GM19238 (cell line): ENCODE data around the gene KIF16B.
A peak's percentile ranks its signal among the peaks of the same experiment; 100 is the strongest.
"Not testable (repeated sequence)": the region's sequence is repeated elsewhere in the genome, so short reads cannot be mapped to it uniquely, and the experiment has no call there.

Source experiments
- DNase-seq: peaks from one replicate; pipeline ENCODE4 v3.0.0; 2011; ENCODE audit warnings: low spot score; ENCODE audit not compliant: insufficient read length

Gene KIF16B

GRCh38 chr20:16573001-16573965 is at the start of gene KIF16B:
KIF16B (minus strand) TSS chr20:16573448; CDS start chr20:16573275, 173 bp downstream.
- peak; percentile 56 for DNase-seq

- DNase-seq: no peak
Observed at GRCh38 chr20:16622501-16622900, 49.3 kb upstream of the KIF16B start.

- no peak for DNase-seq
Observed at GRCh38 chr20:16621435-16622141, 48.3 kb upstream of the KIF16B start.

GRCh38 chr20:16620961-16621360 is 47.7 kb upstream of the KIF16B start:
- no peak for DNase-seq

- no peak for DNase-seq
Observed at GRCh38 chr20:16619953-16620352, 46.7 kb upstream of the KIF16B start.

- DNase-seq: no peak
Observed at GRCh38 chr20:16617056-16617455, 43.8 kb upstream of the KIF16B start.

GRCh38 chr20:16616317-16616716 is 43.1 kb upstream of the KIF16B start:
- DNase-seq: no peak

GRCh38 chr20:16615199-16615598 is 42.0 kb upstream of the KIF16B start:
- DNase-seq: no peak

- DNase-seq: no peak
Observed at GRCh38 chr20:16613954-16614353, 40.7 kb upstream of the KIF16B start.

- DNase-seq: no peak
Observed at GRCh38 chr20:16612706-16613105, 39.5 kb upstream of the KIF16B start.

- no peak for DNase-seq
Observed at GRCh38 chr20:16611817-16612216, 38.6 kb upstream of the KIF16B start.

GRCh38 chr20:16609066-16609465 is 35.8 kb upstream of the KIF16B start:
- no peak for DNase-seq

- no peak for DNase-seq
Observed at GRCh38 chr20:16608277-16608650, 35.0 kb upstream of the KIF16B start.

- DNase-seq: no peak
Observed at GRCh38 chr20:16607364-16608276, 34.4 kb upstream of the KIF16B start.

GRCh38 chr20:16606468-16607070 is 33.3 kb upstream of the KIF16B start:
- DNase-seq: no peak

GRCh38 chr20:16601047-16601446 is 27.8 kb upstream of the KIF16B start:
- no peak for DNase-seq

- DNase-seq: no peak
Observed at GRCh38 chr20:16599257-16599656, 26.0 kb upstream of the KIF16B start.

GRCh38 chr20:16596991-16597390 is 23.7 kb upstream of the KIF16B start:
- no peak for DNase-seq

- DNase-seq: not testable (repeated sequence)
Observed at GRCh38 chr20:16596404-16596803, 23.2 kb upstream of the KIF16B start.

GRCh38 chr20:16595376-16595775 is 22.1 kb upstream of the KIF16B start:
- no peak for DNase-seq

GRCh38 chr20:16590041-16590633 is 16.9 kb upstream of the KIF16B start:
- no peak for DNase-seq
